Left colon (tissue), 2 donors: ENCODE data around the gene MRPS27. TPM values are rescaled to one million over a fixed set of nuclear protein-coding genes. Genes with fewer than 3 reads are reported as not detected.

ENCODE experiments used
- ATAC-seq: fragments of 200-7000 bp; cut with Tn5 transposase; one replicate; pipeline ENCODE4 v1.9.1; 2020; ENCODE audit warnings: mild to moderate bottlenecking, moderate library complexity
- DNase-seq, 2 donors: peaks; one replicate each; pipeline ENCODE4 v3.0.0-alpha.2; 2020
- intact Hi-C, 2 donors: fragments of 100-400 bp; cut with DNase I in 1 of 2; cut with micrococcal nuclease in 1 of 2; formaldehyde crosslinking; loops; one replicate each; pipeline versions ENCODE4 v1.11.2 to v1.14.0; 2022; cut with DNase I, micrococcal nuclease
- total RNA-seq, 2 donors: library from RNA; stranded (reverse); fragmentation: NEBNext Ultra II Directional; extraction: Animal tissue kit (Norgen Biotek cat#: 25700); gene quantifications; one replicate each; pipeline ENCODE4 v1.2.1, GENCODE V29; 2021
- donor health status: DM: no; HTN: no; CAD: no.
- donor health status: DM: yes; HTN: yes; CAD: no.

MRPS27 gene
- total RNA-seq, 2 donors from 2014 or later: 35.6 to 40.6 TPM

DNA sequence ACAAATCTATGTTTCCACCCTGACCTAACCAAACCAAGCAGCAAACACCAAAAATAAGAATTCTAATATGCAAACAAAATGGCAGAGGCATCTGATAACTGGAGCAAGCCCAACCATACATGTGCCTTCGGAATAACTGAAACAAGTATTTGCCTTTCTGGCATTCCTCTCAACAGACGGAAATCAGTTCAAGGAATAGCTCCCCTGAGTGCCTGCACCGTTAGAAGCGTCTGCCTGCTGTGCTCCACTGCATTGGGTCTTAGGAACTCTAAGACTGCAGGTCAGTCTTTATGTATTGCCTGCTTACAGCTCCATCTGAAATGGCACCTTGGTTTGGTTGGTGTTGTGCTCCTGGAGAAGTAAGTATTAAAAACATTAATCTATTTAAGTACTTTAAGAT lies 98.5 kb downstream of the MRPS27 start:
- ATAC-seq (no peak), DNase-seq (no peak)
- intact Hi-C loops: no loop called here

DNA sequence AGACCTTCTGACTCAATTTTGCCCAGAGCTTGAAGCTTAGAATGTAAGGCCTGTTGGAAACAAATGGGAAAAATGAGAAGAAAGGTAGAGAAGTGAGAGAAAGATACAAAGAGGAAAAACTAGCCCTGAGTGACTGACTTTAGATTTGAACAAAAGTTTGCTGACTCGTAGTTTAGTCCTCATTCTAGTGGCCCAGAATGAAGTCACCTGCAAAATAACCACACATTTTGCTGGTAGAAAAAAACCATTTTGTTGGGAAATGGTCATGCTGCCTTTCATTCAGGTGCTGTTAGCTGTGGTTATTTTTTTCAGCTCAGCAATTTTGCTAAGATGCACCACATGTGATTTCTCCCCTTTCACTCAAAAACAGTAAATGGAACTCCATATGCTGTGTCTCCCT lies 98.9 kb downstream of the MRPS27 start:
- ATAC-seq (no peak), DNase-seq (no peak)
- intact Hi-C loops: no loop called here

DNA sequence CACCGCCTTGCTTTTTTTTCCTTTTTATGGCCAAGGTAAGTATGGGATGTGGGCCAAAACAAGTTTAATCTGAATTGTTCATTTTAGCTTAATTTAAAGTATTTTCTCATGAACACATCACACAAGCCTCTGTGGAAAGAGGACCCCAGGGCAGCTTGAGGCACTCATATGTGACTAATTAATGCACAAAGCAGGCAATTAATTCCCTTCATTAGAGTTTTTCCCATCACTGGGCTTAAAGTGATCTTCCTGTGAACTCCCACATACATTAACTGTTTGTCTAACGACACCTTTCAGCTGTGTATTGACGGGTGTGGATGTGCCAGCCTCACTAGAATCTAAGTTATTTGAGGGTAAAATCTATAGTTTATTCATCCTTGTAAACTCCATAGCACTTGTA lies 103.3 kb downstream of the MRPS27 start:
- intact Hi-C loops: no loop called here
- no peak for ATAC-seq
- no peak for DNase-seq

DNA sequence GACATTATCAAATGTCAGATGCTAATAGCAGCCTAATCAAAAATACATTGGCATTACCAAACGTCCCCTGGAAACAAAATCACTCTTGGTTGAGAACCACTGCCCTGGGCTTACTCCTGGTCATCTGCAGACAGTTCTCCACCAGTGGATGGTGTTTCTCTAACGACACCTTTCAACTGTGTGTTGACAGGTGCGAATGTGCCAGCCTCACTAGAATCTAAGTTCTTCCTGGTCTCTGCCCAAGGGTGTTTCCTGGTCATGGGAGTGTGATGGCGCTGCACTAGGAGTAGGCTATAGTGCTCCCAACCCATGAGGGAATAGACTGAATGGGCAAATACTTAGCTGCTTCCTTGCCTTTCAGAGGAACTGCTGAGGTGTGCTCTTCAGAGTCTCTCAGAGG lies 105.9 kb downstream of the MRPS27 start:
- DNase-seq: no peak
- intact Hi-C loops: no loop called here
- peak; percentile 44 for ATAC-seq

DNA sequence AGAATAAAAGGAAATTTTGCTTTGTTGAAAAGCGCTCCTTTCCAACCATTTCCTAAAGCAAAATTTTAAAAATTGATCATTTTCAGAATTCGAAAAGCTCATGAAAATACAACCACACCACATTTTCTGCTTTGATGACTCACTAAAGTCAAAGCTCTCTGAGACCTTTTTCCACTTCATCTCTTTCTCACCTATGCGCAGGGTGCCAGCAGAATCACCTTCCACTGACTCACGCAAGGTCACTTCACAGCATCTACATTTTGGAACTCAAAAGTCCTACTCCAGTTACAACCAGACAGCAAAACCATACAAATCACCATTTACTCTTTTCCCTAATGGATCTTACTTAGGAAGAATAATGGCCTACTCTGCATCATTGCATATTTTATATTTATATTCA lies 106.6 kb downstream of the MRPS27 start:
- no peak for ATAC-seq
- intact Hi-C loops: no loop called here

DNA sequence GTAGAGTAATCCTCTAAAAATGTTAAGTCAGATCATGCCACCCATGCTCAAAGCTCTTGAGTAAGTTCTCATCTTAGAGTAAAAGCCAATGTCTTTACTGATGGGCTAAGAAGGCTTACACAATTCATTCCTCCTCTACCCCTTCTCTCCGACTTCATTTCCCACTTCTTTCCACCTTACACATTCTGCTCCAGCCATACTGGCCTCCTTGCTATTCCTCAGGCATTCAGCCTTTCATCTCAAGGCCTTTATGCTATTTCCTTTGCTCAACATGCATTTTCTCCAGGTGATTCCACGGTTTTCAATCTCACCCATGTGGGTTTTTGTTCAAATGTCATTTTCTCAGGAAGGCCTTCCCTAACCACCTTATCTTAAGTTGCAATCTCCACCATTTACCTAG lies 107.9 kb downstream of the MRPS27 start:
- DNase-seq: no peak
- ATAC-seq: no peak
- intact Hi-C loops: no loop called here

More for the DNA sequence above, 106.6 kb downstream of the MRPS27 start:
- DNase-seq: no peak

DNA sequence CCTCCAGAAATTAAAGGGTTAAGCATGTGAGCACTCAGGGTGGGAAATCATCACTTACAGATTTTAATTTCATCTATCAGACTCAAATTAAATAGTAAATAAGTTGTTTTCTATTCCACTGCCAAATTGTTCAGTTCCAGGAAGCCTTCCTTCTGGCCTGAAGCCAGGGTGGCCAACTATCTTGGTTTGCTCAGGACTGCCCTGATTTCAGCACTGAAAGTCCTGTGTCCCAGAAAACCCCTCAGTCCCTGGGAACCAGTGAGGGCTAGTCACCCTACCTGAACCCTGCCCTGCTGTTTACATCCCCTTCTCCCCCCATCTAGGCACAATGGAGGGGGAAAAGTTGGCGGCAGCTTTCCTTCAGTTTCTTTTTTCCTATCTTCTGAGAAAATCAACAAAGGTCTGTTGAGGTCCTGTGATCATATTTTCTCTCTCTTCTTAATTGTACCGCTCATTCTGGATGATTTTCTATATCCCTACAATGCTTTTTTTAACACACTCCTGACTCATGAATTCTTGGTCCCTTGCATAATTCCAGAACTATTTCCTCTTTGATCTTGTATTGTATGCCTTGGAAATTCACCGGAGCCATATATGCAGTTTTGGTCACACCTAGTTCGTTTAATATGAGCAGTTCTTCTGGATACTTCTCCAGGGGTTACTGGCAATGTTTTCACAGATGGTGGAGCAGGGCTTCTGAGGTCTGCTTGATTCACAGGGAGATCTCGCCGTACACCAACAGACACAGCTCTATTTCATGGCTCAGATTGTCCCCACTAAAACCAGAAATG lies 109.0 kb downstream of the MRPS27 start:
- intact Hi-C loops: no loop called here
- ATAC-seq (peak; percentile 40), DNase-seq (peak in 1 of 2 donors; percentile 40)

DNA sequence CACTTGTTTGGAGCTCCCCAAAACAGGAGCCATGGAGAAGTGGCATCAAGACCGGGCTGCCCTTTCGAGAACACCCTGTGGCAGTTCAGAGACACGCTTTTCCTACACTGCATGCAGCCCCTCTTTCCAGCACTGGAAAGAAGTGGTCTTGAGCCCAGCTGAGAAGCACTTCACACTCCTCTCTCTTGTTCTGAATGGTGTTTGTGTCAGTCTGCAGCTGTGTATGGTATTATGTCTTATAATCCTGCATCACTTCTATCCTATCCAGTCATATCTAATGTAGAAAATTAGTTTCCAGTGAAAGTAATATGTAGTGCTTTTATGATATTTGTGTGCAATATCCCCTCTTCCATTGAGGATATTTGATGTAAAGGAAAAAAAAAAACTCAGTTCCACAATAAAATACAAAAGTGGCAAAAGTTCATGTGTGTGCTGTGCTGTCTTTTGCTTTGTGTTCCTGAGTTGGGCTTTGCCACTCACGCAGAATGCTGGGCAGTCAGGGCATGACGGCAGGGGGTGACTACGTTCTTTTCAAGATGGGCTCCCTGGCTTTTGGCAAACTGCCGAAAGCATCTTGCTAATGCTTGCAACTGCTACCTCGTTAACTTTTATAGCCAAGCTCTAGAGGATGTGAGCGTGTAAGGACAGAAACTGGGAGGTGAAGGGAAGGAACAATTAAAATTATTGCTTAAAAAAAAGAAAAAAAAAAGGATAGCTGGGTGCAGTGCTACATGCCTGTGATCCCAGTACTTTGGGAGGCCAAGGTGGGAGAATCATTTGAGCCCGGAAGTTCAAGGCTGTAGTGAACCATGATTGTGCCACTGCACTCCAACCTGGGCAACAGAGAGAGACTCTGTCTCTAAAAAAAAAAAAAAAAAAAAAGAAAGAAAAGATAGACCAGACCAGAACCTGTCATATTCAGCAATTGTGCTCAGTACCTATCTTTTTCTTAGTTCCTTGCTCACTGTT lies 110.6 kb downstream of the MRPS27 start:
- ATAC-seq (no peak), DNase-seq (no peak)
- intact Hi-C loops: no loop called here

DNA sequence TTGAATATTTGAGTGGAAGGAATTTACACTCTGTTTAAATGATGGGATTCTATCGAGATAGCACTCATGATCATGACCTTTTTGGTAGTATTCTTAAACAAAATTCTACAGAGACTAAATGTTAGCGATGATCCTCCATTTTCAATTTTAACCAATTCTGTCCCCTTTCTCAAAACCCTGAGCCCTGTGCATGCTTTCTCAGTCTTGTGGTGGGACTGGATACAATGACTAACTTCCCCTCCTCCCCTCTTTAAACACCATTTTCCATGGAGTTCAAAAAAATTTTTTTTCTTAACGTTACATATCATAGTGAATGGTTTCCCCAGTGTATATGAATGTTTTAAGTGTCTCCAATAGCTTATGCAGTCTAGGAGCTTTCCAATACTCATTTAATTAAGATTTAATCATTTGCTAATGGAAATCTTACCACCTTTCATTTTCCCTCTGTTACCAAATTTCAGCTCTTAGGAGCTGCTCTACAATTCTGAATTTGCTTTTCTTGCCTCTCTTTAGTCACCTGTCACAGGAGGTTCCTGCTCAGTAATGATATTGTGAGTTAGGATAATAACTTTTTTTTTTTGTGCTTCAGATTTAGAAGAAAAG lies 111.6 kb downstream of the MRPS27 start:
- DNase-seq (no peak), ATAC-seq (no peak)
- intact Hi-C loops: no loop called here

DNA sequence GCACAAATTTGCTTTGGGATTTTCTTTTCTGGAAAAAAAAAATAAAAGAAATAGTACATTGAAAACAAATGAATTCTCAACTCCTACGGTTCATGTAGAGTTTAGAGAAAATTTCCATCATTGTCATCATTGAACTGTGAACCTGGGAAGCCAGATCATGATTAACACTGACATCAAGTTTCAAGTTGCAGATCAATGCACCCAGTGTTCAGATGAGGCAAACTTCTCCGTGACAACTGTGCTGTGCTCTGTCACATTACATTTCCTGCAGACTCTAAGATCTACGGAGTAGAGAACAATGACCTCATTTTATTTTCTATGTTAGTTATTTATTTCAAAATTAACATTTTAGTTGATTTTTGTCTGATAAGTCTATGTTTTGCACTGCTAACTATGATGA lies 113.0 kb downstream of the MRPS27 start:
- DNase-seq: no peak
- ATAC-seq: no peak
- intact Hi-C loops: no loop called here

DNA sequence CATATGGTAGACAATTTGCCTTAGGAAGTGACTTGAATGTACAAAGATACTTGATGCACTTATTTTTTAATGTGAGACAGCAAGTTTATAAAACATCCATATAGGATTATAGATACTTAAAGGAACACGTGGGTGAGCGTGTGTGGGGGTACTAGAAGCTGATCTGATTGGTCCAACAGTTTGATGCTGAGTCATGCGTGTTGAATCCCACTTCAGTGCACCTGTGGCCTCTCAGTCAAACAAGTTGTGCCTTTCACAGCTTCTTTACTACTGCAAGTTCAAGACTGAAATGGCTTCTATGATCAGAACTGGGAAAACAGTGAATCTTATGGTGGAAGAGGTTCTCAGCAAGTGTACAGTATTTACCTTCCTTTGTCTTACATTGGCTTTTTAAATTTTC lies 113.9 kb downstream of the MRPS27 start:
- DNase-seq: no peak
- ATAC-seq: no peak
- intact Hi-C loops: no loop called here

DNA sequence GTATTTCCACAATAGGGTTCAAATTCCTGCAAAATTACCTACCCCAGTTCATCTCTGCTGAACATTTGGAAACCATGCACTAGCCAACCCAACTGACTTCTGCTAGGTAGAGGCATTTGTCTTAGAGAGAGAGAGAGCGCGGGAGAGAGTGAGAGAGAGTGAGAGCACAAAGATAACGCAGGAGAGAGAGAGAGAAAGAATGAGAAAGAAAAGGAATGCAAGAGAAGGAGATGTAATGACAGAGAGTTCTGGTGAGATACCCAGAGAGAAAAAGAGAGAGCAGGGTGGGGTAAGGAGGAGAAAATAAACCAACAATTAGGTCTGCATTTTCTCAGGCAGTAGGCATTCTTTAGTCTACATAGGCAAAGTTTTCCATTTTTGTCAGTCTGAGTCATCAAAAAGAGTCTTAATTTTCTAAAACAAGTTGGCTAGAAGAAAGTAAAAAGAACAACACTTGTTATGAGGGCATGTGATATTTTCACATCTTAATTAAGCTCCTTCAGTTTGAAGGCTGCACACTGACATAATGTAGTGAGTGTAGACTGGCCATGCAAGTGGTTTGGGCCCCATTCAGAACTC lies 114.5 kb downstream of the MRPS27 start:
- DNase-seq: no peak
- ATAC-seq: no peak
- intact Hi-C loops: no loop called here

DNA sequence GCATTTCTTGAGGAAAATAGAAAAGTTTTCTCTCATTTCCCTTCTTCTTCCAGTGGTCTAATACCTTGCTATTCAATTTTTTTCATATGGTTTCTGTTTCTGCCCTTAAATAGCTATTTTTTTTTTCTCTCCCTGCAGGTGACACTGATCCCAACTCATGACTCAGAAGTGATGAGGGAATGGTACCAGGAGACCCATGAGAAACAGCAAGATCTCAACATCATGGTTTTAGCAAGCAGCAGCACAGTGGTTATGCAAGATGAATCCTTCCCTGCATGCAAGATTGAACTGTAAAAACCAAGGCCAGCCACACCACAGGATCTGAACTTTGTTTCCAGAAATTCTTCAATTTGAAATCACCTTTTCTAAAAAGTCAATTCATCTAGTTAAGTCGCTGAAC lies 115.1 kb downstream of the MRPS27 start:
- ATAC-seq: no peak
- no peak for DNase-seq
- intact Hi-C loops: no loop called here

DNA sequence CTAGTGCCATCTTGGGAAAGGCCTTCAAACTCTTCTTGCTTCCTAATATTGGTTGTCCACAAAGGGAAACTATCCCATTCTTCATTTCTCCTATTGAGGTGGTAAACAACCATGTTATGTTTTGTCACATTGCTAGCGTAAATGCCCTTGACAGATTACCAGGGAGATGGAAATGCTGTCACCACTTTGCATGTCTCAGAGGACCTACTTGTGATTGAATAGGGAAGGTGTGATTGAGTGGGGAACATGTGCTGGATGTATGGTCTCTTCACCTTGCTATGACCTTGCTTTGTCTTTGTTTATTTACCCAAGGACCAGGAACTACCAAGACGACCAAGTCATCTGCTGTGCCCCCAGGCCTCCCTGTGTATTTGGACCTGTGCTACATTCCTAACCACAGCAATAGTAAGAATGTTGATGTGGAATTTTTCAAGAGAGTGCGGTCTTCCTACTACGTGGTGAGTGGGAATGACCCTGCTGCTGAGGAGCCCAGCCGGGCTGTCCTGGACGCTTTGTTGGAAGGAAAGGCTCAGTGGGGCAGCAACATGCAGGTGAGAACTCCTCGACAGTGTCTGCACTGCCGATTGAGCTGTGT lies 116.7 kb downstream of the MRPS27 start:
- no peak for DNase-seq
- intact Hi-C loops: no loop called here
- ATAC-seq: no peak

DNA sequence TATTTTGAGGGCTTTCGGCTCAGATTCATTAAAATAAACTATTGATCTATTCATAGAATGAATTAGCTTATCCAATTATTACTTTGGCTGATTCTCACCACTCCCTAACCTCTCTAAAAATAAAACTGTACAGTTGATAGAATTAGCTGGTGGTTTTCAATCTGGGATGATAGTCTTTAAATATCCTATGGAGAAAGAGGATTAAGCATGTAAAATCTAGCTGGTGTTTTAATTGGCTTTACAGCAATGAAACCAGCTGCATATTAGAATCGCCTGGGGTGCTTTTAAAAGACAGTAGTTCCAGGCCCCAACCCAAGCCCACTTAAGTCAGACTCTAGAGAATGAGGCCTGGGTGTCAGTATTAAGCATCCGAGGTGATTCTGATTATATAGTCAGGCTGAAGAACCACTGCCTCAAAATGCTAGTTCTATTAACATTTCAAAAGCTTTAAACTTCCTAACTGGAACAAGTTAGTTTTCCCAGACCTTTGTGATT lies 117.7 kb downstream of the MRPS27 start:
- ATAC-seq (no peak), DNase-seq (no peak)
- intact Hi-C loops: no loop called here

DNA sequence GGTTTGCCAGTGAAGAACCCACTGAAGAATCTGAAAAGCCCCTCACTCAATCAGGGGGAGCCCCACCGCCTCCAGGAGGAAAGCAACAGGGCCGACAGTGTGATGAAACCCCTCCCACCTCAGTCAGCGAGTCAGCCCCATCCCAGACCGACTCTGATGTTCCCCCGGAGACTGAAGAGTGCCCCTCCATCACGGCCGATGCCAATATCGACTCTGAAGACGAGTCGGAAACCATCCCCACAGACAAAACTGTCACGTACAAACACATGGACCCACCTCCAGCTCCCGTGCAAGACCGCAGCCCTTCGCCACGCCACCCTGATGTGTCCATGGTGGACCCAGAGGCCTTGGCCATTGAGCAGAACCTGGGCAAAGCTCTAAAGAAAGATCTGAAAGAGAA lies 120.4 kb downstream of the MRPS27 start:
- DNase-seq: no peak
- no peak for ATAC-seq
- intact Hi-C loops: no loop called here

DNA sequence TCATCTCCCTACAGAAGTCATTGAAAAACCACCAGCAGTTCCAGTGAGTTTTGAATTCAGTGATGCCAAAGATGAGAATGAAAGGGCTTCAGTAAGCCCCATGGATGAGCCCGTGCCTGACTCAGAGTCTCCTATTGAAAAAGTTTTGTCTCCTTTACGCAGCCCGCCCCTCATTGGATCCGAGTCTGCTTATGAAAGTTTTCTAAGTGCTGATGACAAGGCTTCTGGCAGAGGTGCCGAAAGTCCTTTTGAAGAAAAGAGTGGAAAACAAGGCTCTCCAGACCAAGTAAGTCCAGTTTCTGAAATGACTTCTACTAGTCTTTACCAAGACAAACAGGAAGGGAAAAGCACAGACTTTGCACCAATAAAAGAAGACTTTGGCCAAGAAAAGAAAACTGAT lies 122.6 kb downstream of the MRPS27 start:
- ATAC-seq: no peak

DNA sequence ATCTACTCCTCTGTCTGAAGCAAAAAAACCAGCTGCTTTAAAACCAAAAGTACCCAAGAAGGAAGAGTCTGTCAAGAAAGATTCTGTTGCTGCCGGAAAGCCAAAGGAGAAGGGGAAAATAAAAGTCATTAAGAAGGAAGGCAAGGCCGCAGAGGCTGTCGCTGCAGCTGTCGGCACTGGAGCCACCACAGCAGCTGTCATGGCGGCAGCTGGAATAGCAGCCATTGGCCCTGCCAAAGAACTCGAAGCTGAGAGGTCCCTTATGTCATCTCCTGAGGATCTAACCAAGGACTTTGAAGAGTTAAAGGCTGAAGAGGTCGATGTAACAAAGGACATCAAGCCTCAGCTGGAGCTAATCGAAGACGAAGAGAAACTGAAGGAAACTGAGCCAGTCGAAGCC lies 124.5 kb downstream of the MRPS27 start:
- intact Hi-C loops: no loop called here
- no peak for DNase-seq
- ATAC-seq: no peak

More for the DNA sequence above, 122.6 kb downstream of the MRPS27 start:
- intact Hi-C loops: no loop called here
- DNase-seq: no peak

DNA sequence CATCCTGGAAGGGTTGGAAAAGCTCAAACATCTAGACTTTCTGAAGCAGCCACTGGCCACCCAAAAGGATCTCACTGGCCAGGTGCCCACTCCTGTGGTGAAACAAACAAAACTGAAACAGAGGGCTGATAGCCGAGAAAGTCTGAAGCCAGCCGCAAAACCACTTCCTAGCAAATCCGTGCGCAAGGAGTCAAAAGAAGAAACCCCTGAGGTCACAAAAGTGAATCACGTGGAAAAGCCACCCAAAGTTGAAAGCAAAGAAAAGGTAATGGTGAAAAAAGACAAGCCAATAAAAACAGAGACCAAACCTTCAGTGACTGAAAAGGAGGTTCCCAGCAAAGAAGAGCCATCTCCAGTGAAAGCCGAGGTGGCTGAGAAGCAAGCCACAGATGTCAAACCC lies 125.2 kb downstream of the MRPS27 start:
- DNase-seq: peak in 1 of 2 donors; percentile 7

More for the DNA sequence above, 125.2 kb downstream of the MRPS27 start:
- no peak for ATAC-seq
- intact Hi-C loops: no loop called here
